ENCODE data around the gene PDXK.

- TF ChIP-seq CTCF (IDR thresholded peaks at IDR 0.05) (no peak), POLR2A (IDR thresholded peaks at IDR 0.05) (no peak)
Observed at GRCh38 chr21:43799301-43799840, 80.4 kb downstream of the PDXK start.

All from testis (tissue), 2 donors.